HG03439 (cell line): ENCODE data around the gene KLHL33.

ENCODE experiments used
- ATAC-seq: cut with Tn5 transposase; IDR thresholded peaks from one replicate; pipeline ENCODE4 v1.9.1; 2021; ENCODE audit warnings: mild to moderate bottlenecking, moderate library complexity; ENCODE audit not compliant: unreplicated experiment

Gene KLHL33, protein sequence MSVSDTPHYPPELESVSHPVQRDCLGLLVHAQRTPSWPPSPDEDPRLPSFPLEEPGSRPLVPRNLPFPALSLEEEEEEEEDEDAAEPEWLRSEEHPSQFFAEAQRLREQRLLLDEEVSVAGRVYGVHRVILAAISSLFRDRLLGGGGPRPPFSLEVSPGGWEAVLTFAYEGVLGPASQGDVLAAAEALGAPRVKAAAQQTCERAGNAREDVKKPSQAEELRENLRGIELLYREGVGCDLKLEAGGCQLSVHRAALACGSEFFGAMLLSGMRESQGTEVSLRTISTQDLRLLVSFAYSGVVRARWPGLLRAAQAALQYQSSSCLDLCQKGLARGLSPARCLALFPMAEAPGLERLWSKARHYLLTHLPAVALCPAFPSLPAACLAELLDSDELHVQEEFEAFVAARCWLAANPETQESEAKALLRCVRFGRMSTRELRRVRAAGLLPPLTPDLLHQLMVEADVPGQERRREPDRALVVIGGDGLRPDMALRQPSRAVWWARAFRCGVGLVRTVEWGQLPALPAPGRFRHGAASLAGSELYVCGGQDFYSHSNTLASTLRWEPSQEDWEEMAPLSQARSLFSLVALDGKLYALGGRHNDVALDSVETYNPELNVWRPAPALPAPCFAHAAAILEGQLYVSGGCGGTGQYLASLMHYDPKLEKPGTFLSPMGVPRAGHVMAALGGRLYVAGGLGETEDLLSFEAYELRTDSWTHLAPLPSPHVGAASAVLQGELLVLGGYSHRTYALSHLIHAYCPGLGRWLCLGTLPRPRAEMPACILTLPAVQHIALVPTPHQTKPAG

DNA sequence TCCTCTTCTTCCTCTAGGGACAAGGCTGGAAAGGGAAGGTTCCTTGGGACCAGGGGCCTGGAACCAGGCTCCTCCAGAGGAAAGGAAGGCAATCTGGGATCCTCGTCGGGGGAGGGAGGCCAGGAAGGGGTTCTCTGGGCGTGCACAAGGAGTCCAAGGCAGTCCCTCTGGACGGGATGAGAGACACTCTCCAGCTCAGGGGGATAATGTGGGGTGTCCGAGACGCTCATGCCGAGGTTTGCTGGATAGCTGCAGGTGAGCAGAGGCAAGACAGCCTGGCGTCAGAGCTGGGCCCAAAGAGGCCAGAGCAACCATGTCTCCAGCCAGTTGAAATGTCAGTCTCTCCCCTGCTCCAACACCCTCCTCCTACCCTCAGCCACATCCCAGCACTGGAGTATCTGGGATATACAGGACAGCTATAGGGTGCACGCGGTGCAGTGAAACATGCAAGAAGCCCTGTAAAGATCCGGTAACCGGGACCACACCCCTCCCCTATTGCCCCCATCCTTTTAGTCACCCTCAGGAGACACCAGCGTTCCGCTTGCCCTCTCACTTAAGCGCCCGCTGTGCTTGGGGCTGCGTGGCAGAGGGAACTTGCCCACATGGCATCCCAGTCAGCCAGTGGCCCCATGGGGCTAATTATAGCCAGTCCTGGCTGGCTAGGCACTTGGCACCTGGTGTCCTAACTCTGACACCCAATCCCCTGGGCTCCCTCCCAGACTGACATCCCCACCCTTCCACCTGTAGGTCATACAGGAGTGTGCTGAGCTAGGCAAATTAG lies at the start of gene KLHL33:
KLHL33 (minus strand) TSS at position 585 of the 781 bp plus-strand sequence; CDS start at position 230, 355 bp downstream.
- no peak for ATAC-seq

DNA sequence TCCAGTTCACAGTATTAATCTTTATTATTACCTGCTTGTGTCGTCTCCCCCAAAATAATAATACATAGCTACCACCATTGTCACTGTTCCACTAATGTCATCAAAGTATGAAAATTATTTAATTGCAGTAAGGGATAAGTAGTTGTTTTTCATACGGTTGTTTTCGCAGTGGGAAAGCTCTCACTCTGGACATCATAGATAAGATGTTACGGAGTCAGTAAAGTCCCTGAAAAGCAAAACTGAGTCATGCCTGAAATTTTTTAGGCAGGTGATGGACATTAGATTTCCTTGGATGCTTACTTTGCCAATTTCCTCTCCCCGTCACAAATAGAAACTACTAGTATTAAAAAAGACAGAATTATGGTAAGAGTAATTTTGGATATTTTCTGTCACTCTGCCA lies 46.4 kb upstream of the KLHL33 start:
- ATAC-seq, result no peak

DNA sequence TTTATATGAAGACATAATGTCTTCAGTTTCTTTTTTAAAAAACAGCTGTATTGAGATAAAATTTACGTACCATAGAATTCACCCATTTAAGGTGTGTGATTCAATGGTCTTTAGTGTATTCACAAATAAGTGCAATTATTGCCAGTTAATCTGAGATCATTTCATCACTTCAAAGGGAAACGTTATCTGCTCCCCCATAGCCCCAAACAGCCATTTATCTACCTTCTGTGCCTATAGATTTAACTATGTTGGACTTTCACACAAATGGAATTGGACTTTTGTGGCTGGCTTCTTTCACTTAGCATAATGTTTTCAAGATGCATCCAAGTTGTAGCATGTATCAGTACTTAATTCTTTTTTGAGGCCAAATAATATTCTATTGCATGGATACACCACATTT lies 42.9 kb upstream of the KLHL33 start:
- no peak for ATAC-seq

DNA sequence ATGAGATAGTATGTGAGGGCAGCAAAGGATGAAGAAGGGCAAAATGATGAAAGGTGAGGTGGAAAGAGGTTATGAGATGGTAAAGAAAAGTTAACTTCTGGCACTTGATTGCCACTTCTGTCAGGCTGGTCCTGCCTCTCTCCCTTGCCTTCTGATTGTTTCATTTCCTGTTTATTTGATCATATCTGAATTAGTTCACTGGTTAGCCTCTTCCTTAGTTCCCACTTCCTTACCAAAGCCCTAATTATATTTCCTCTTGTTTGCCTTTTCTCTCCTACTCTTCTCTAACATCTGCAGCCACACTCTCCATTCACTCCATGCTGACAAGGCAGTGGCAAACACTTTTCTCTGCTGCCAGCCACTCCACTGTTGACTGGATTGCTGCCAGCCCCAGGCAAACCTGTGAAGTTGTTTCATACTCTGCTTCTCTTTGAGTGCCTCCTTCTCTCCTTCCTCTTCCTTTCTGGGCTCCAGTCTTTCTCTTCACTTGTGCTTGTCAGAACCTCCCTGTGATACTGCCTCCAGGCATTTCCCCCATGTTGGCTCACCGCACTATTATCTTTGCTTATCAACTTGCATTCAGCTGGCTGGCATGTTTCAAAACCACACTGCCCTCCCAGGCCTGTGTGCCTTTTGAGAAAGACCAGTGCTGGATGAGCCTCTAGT lies 41.4 kb upstream of the KLHL33 start:
- ATAC-seq, result no peak

DNA sequence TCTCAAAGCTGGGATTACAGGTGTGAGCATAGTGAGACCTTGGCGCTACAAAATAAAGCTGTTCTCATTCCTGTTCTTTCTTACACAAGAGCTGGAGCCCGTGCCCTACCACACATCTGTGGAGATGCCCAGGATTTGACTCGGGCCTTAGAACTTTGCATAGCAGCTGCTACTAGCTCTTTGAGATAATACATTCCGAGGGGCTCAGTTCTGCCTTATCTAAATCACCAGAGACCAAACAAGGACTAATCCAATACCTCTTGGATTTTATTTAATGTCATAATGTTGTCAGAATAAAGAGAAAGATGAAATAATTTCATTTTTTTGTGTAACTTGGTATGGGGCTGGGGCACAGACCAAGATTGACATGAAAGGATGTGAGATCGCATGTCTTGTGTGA lies 40.8 kb upstream of the KLHL33 start:
- no peak for ATAC-seq

DNA sequence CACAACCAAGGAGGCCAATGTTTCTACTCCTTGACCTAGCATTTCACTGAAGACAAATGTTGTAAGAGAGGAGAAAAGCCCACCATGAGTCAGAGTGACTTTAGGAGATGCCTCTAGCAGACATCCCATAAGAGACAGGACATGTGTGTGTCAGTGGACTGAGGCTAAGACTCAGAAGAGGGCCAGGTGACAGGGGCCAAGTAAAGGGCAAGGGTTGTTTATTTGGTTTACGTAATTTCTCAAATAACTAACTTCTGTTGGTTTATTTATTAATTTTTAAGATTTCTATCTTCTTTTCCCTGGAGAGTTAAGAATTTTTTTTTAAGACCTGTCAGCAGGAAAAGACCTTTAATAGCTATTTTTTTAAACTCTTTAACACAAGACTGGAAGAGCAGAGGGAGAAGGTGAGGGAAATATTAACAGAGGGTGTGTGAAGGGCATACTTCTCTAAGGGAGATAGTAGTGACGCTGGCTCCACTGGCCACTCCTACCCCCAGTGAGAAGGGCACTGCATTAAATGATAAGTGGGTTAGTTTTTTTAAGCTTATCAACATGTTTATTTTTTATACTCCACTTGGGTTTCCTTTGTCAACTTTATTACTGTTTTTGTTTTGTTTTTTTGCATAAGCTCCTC lies 36.7 kb upstream of the KLHL33 start:
- ATAC-seq, result no peak

DNA sequence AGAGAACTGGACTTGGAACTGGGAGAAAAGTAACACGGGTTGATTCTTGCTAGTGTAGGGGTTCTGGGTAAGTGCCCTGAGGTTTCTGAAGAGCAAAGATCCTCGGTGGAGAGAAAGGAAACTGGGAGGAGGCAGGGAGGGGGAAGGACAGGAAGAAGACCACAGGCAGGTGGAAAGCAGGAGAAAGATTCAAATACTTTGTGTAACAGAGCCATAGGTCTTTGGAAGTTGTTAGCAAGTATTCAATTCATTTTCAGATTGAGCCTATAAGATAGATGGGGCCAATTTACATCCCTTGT lies 34.6 kb upstream of the KLHL33 start:
- ATAC-seq, result no peak

DNA sequence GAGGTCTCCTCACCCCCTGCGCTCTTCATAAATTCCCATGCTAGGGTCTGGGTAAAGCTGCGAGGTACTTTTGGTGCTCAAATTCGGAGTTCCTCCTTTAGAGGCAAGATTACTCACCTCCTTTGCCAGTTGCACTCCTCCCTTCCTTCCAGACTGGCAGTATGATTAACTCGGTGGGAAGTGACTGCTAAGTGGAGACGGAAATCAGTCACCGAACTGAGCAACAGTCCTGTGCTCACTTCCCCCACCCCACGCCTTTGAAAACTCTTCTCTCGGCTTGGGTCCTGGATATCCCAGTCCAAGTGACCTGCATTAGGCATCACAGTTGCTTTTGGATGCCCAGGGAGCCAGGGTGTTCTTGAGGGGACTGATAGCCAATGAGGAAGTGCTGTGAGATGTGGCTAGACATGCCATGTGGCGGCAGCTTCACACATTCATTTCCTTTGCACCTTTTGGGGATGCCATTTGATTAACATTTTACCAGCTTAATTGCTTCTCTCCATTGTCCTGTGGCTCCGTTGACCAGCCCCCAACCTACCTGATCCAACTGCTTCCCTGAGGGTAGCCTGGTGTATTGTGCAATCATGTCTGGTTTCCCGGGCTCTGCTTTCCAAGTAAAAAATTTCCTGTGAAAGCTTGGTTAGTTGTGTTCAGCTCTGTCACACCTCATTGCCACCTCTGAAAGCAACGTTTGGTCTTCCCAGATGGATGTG lies 34.1 kb upstream of the KLHL33 start:
- peak; percentile 28 for ATAC-seq

DNA sequence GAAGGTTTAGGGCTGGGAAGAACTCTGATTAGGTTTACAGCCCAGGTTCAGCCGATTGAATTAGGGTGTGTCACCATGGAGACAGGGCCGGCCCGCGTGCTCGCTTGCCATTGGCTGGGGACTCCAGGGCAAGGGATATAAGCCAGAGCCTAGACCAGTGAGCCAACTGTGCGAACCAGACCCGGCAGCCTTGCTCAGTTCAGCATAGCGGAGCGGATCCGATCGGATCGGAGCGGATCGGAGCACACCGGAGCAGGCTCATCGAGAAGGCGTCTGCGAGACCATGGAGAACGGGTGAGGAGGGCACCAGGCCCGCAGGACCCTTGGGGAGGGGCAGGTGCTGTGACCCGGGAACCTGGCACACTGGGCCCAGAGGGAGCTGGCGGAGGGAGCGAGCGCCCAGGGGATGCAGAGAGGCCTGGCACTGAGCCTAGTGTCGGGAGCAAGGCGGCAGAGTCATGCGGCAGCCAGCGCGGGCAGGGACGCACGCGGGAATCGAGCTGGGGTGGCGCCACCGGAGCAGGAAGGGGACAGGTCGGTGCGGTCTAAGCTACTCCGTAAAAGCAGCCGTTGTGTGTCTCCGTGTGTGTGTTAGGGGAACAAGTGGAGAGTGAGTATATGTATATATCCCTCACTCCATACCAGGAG lies 33.4 kb upstream of the KLHL33 start, which contains the start of gene PNP:
PNP (plus strand) TSS at position 165 of the 648 bp plus-strand sequence; CDS start at position 284, 119 bp downstream.
- peak; percentile 93 for ATAC-seq

DNA sequence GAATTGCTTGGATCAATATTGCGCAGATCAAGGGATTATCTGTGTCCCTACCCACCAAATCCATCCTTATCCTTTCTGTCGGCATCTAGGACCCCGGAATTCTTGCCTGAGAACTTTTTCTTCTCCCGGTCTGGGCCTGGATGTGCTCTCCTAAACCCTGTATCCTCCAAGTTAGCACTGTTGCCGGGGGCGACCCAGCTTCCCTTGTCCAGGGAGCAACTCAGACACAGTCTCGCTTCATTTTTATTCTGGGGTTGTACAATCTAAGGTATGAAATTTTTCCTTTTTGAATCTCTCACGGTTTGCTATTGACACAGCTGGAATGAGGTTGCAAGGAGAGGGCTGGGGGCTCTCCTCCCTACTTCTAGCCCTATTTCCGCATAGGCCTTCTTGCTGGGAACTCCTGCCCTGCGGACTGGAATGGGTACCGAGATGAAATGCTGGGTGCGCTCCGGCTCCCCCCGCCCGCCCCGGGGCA lies 32.8 kb upstream of the KLHL33 start:
- ATAC-seq, result peak; percentile 5

DNA sequence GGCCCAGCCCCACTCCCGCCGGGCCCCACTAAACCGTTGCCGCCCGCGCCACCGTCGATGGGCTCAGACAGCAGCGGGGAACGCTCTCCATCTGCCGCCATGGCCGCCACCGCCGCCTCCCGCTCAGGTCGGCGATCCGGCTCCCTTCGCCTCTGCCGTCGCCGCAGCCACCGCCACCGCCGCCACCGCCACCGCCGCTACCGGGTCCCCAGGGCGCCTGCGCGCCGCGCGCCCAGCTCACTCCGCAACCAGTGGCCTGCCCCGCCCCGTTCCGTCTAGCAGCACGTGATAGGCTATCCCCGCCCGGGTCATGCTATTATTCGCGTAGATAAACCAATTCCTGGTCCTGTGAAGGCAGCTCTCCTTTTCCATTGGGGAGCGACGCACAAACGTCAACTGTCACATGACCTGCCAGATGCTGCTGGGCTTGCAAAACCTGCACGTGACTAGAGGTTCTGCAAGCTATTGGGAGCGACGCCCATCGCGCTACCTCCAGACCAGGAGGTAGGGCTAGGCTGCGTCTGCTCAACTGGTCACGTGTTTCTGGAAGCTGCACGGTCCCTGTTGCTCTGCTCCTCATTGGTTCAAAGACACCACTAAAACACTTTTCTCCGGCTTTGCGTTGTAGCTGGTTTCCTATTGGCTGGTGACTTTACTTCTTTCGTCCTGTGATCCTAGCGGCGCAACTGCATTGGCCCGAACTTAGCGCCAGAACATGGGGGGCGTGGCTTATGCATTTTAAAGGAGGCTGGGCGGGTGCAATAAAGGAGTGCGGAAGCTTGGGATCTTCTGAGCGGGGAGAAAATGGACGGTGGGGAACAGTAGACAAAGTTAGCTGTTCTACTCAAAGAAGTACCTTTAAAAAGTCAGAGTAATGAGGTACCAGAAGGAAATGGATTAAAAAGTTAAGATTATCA lies 25.5 kb upstream of the KLHL33 start, which contains the start of gene PIP4P1:
PIP4P1 (minus strand) TSS at position 210 of the 917 bp plus-strand sequence; CDS start at position 101, 109 bp downstream.
- peak; percentile 94 for ATAC-seq

DNA sequence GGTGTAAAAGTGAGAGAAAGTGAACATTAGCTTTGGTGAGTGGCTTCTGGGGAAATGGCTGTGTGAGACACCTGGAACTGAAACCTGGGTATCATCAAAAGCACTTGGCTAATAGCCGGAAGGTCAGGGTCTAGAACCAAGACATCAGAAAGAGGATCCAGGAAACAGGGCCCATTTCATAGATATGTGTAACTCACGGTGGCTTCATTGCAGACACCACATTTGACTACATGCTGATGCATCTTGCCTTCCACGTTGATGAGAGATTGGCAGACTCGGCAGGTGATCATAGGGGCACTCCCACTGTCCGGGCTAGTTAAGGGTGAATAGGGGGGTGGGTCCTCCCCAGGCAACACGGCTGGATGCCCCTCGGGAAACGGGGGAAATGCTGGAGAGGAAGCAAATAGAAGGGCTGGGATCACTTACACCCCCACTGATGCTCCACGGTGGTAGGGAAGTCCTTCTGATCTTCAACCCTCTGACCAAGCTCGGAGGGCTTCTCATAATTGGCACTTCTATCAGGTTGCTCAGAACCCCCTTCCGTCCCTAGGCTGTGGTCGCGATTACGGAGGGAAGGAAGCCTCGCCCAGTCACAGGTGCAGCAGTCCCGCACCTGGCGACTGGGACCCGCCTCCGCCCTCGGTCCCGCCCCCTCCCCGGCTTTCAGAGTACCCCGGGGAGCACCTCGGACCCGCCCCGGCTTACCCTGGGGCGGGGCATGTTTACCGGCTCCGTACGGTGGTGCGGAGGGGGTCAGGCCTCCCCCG lies 24.7 kb upstream of the KLHL33 start:
- ATAC-seq, result peak; percentile 5

DNA sequence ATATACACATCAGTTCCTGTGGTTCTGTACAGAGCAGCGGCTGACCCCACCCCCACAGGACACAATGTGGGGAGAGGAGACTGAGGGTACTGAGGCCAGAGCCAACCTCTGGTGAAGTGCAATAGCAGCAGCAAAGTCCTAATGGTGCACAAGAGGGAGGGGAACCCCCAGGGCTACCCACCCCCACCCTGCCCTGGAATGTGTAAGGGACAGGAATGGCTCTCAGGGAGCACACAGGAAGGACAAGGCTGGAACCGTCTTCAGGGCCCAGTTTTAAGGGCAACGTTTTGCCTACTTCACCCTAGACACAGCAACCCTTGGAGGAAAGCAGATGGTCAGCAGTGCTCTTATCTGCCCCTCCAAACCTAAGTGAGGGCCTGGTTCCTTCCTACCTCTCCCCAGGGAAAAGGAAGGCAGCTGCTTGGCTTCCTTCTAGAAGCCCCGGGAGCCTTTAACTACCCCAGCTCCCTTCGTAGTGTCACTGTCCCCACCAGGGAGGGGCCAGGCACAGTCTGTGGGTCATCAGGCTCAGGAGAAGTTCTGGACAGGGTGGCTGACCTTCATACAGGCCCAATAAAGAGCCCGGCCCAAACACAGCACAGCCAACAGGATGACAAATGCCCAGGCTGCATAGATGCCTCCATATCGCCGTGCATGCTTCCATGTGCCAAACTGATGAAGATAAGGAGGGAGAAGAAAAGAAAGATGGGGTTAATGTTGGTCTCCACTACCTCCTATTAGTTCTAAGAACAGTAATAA lies 22.2 kb upstream of the KLHL33 start:
- no peak for ATAC-seq

DNA sequence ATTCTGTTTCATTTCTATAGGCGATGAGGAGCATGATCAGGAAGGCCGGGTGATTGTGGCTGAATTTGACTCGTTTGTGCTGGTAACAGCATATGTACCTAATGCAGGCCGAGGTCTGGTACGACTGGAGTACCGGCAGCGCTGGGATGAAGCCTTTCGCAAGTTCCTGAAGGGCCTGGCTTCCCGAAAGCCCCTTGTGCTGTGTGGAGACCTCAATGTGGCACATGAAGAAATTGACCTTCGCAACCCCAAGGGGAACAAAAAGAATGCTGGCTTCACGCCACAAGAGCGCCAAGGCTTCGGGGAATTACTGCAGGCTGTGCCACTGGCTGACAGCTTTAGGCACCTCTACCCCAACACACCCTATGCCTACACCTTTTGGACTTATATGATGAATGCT lies 21.0 kb upstream of the KLHL33 start:
- ATAC-seq, result no peak

DNA sequence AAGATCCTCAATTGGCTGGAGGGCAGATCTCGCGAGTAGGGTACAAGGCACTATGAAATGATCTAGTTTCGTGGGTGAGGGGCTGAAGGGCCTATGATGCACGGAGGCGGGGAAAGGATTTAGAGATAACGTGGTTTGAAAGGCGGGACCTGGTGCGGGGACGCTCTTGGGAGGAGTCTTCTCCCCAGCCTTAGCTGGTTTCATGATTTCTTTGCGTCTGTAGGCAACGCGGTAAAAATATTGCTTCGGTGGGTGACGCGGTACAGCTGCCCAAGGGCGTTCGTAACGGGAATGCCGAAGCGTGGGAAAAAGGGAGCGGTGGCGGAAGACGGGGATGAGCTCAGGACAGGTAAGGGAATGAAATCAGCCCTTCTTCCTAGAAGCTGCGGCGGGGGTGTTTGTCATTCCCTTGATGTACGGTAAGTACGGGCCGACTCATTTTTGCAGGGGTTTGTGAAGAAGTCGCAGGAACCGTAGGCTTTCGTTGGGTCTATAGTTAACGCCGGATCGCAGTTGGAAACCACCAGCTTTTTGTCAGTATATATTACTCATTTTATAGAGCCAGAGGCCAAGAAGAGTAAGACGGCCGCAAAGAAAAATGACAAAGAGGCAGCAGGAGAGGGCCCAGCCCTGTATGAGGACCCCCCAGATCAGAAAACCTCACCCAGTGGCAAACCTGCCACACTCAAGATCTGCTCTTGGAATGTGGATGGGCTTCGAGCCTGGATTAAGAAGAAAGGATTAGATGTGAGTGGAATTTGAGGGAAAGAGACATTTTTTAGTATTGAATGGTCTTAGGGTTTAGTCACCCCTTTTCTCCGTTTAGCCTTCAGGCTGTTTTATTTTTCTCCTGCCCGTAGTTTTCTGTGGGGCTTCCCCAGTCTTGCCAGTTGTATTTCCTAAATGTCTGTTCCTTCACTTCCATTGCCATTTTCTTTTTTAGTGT lies 19.7 kb upstream of the KLHL33 start:
- ATAC-seq, result peak; percentile 47
